ENCODE results near the gene C11orf24.
"Not testable (repeated sequence)": the region's sequence is repeated elsewhere in the genome, so short reads cannot be mapped to it uniquely, and the experiment has no call there.

Gene C11orf24

GRCh38 chr11:68243847-68244246 lies 27.9 kb downstream of the C11orf24 start:
- not testable (repeated sequence) for DNase-seq

GRCh38 chr11:68242616-68243015 lies 29.2 kb downstream of the C11orf24 start:
- no peak for DNase-seq

GRCh38 chr11:68231621-68232020 lies 40.2 kb downstream of the C11orf24 start:
- DNase-seq, result no peak

GRCh38 chr11:68229601-68230000 lies 42.2 kb downstream of the C11orf24 start:
- no peak for DNase-seq

- DNase-seq, result no peak
Measured at GRCh38 chr11:68226421-68226820, 45.4 kb downstream of the C11orf24 start.

GRCh38 chr11:68224606-68225005 lies 47.2 kb downstream of the C11orf24 start:
- DNase-seq, result no peak

GRCh38 chr11:68223275-68223674 lies 48.5 kb downstream of the C11orf24 start:
- DNase-seq, result no peak

- DNase-seq, result no peak
Measured at GRCh38 chr11:68221406-68221805, 50.4 kb downstream of the C11orf24 start.

GRCh38 chr11:68216171-68216938 lies 55.4 kb downstream of the C11orf24 start:
- no peak for DNase-seq

- no peak for DNase-seq
Measured at GRCh38 chr11:68215524-68216170, 56.1 kb downstream of the C11orf24 start.

GRCh38 chr11:68215087-68215445 lies 56.7 kb downstream of the C11orf24 start:
- no peak for DNase-seq

- no peak for DNase-seq
Measured at GRCh38 chr11:68214173-68215086, 57.3 kb downstream of the C11orf24 start.

GRCh38 chr11:68213555-68214172 lies 58.1 kb downstream of the C11orf24 start:
- no peak for DNase-seq

GRCh38 chr11:68213135-68213515 lies 58.6 kb downstream of the C11orf24 start, which contains the start of gene KMT5B:
Gene KMT5B (minus strand): TSS chr11:68213296. CDS start chr11:68190076, 23,220 bp downstream.
- no peak for DNase-seq

GRCh38 chr11:68212421-68213134 lies 59.2 kb downstream of the C11orf24 start:
- DNase-seq, result no peak

- no peak for DNase-seq
Measured at GRCh38 chr11:68211546-68211945, 60.2 kb downstream of the C11orf24 start.

Data from NCI-H187 treated with DMSO at 0.1 percent for 48 hours (cell line).